ENCODE measurements around the gene RALGPS1.

Gene RALGPS1

GRCh38 chr9:127121628-127122175 is 207.1 kb downstream of the RALGPS1 start:
- Histone ChIP-seq H3K27me3 (peaks cover 0 to 56% (median 0%) of the 10 kb centered on the region in 11 experiments; a peak in 6 of 22 replicates), H3K4me2 (peak overlapping the region; percentile 81 to 100 (median 95); a peak in 21 of 22 replicates), H3K27ac (peak overlapping the region in 9 of 11 experiments; percentile 34 to 84 (median 73); a peak in 15 of 22 replicates), H3K4me3 (peak overlapping the region in 8 of 10 experiments; percentile 50 to 69 (median 65); a peak in 16 of 20 replicates), H3K9me3 (replicated peaks in 1 of 11) (no peaks in the 10 kb centered on the region), H3K36me3 (0 out of 22 replicates have a peak, but pooled peaks cover 0 to 10% (median 0%) of the 10 kb centered on the region in 11 experiments), H4K20me1 (peaks cover 0 to 26% (median 0%) of the 10 kb centered on the region in 11 experiments; a peak in 4 of 22 replicates), H3K4me1 (peaks cover 29 to 88% (median 86%) of the 10 kb centered on the region in 10 experiments), H3K9ac (peak overlapping the region in 9 of 11 experiments; percentile 54 to 87 (median 77); a peak in 18 of 22 replicates)
- no peak for TF ChIP-seq Cebpa-rat (IDR thresholded peaks at IDR 0.05)

DNA sequence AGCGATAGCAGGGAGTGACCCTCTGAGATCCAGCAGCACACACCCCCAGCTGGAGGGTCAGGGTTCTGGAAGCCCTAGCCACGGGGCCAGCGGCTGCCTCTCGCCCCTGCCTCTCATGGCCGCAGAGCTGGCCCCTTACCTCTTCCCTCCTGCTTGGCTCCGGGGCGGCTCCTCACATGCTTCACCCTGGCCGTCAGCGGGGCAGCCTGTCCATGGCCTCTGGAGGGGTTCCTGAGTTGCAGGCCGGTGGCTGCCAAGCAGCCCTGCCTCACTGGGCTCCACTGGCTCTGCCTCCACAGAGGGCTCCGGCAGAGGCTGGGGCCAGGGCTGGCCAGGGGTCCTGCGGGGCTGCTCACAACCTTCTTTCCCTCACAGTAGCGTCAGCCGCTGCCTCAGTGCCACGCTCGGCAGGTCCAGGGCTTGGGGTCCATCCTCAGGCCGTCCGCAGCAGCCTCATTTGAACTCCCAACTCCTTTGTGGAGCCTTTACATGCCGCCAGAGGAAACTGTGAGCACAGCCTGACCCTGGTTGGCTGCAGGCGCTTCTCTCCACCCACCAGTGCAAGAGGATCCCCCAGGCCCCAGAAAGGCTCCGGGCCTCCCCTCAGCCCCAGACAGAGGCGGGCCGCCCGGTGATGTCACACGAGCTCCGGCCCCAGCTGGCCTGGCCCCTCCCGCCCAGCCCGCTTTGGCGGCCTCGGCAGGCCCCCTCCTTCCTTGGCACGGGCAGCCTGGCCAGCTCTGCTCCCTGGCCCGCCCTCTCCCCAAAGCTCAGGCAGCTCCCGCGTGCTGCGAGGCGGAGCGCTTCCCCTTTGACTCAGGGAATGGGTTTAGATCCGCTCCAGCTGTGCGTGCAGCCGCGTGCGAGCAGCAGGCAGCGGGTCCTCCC is 207.8 kb downstream of the RALGPS1 start, which contains the start of gene ANGPTL2:
Gene ANGPTL2 (minus strand): TSS at position 460 of the 888 bp plus-strand sequence. CDS start 13,904 bp downstream, outside the sequence.
- TF ChIP-seq Cebpa-rat (IDR thresholded peaks at IDR 0.05), result no peak
- Histone ChIP-seq H3K27me3 (peaks cover 0 to 61% (median 0%) of the 10 kb centered on the region in 11 experiments; a peak in 6 of 22 replicates), H3K9me3 (replicated peaks in 1 of 11) (no peaks in the 10 kb centered on the region), H3K4me2 (peak within 1 kb of the TSS; percentile 81 to 100 (median 95)), H4K20me1 (peaks cover 0 to 26% (median 0%) of the 10 kb centered on the region in 11 experiments; a peak in 4 of 22 replicates), H3K4me3 (peak within 1 kb of the TSS in 9 of 10 experiments; percentile 12 to 69 (median 65); a peak in 17 of 20 replicates), H3K36me3 (0 out of 22 replicates have a peak, but pooled peaks cover 0 to 10% (median 0%) of the 10 kb centered on the region in 11 experiments), H3K9ac (peak within 1 kb of the TSS in 10 of 11 experiments; percentile 2 to 87 (median 76); a peak in 19 of 22 replicates), H3K4me1 (peaks cover 21 to 81% (median 79%) of the 10 kb centered on the region in 10 experiments), H3K27ac (peak within 1 kb of the TSS in 9 of 11 experiments; percentile 34 to 84 (median 73); a peak in 18 of 22 replicates)

GRCh38 chr9:127123064-127123890 is 208.7 kb downstream of the RALGPS1 start:
- Histone ChIP-seq H3K27ac (peak overlapping the region in 8 of 11 experiments; percentile 63 to 84 (median 73); a peak in 15 of 22 replicates), H3K4me2 (peak overlapping the region; percentile 81 to 100 (median 95)), H4K20me1 (peaks cover 0 to 26% (median 0%) of the 10 kb centered on the region in 11 experiments; a peak in 4 of 22 replicates), H3K4me1 (peaks cover 20 to 72% (median 71%) of the 10 kb centered on the region in 10 experiments), H3K9me3 (replicated peaks in 1 of 11) (no peaks in the 10 kb centered on the region), H3K27me3 (peaks cover 0 to 61% (median 0%) of the 10 kb centered on the region in 11 experiments; a peak in 6 of 22 replicates), H3K4me3 (peak overlapping the region in 8 of 10 experiments; percentile 12 to 69 (median 65); a peak in 10 of 20 replicates), H3K36me3 (0 out of 22 replicates have a peak, but pooled peaks cover 0 to 8% (median 0%) of the 10 kb centered on the region in 11 experiments), H3K9ac (peak overlapping the region in 9 of 11 experiments; percentile 54 to 87 (median 77); a peak in 15 of 22 replicates)
- TF ChIP-seq Cebpa-rat (IDR thresholded peaks at IDR 0.05), result no peak

- H3K4me3 ChIP-seq, result no peak overlapping the region
- peaks cover 0 to 61% (median 0%) of the 10 kb centered on the region in 11 experiments; a peak in 6 of 22 replicates for H3K27me3 ChIP-seq
Measured at GRCh38 chr9:127124111-127124531, 209.5 kb downstream of the RALGPS1 start.

GRCh38 chr9:127124792-127125191 is 210.2 kb downstream of the RALGPS1 start:
- no peak overlapping the region for H3K27ac ChIP-seq
- H3K4me2 ChIP-seq, result peak overlapping the region in 7 of 11 experiments; percentile 24 to 100 (median 98); a peak in 12 of 22 replicates
- H3K4me1 ChIP-seq, result peaks cover 20 to 65% (median 62%) of the 10 kb centered on the region in 10 experiments
- peaks cover 0 to 26% (median 0%) of the 10 kb centered on the region in 11 experiments; a peak in 4 of 22 replicates for H4K20me1 ChIP-seq
- no peak overlapping the region for H3K4me3 ChIP-seq
- no peak overlapping the region for H3K9ac ChIP-seq
- H3K27me3 ChIP-seq, result peaks cover 0 to 61% (median 0%) of the 10 kb centered on the region in 11 experiments; a peak in 6 of 22 replicates
- H3K36me3 ChIP-seq, result no peaks in the 10 kb centered on the region
- no peaks in the 10 kb centered on the region for H3K9me3 ChIP-seq (replicated peaks in 1 of 11)
- TF ChIP-seq Cebpa-rat (IDR thresholded peaks at IDR 0.05), result no peak

More at GRCh38 chr9:127124111-127124531, 209.5 kb downstream of the RALGPS1 start:
- H4K20me1 ChIP-seq, result peaks cover 0 to 26% (median 0%) of the 10 kb centered on the region in 11 experiments; a peak in 4 of 22 replicates
- no peak for TF ChIP-seq Cebpa-rat (IDR thresholded peaks at IDR 0.05)
- peaks cover 20 to 72% (median 65%) of the 10 kb centered on the region in 10 experiments for H3K4me1 ChIP-seq
- H3K27ac ChIP-seq, result peak overlapping the region in 2 of 11 experiments; percentile 7 to 13; a peak in 2 of 22 replicates
- peak overlapping the region in 8 of 11 experiments; percentile 39 to 100 (median 98); a peak in 14 of 22 replicates for H3K4me2 ChIP-seq
- 0 out of 22 replicates have a peak overlapping the region, but pooled peaks of 1 of the 11 experiments have one; percentile 7 for H3K9ac ChIP-seq
- H3K36me3 ChIP-seq, result no peaks in the 10 kb centered on the region
- no peaks in the 10 kb centered on the region for H3K9me3 ChIP-seq (replicated peaks in 1 of 11)

GRCh38 chr9:127126971-127127370 is 212.4 kb downstream of the RALGPS1 start:
- Histone ChIP-seq H3K4me3 (no peak overlapping the region), H3K36me3 (no peaks in the 10 kb centered on the region), H3K9ac (no peak overlapping the region), H3K4me1 (peaks cover 16 to 59% (median 54%) of the 10 kb centered on the region in 10 experiments), H3K27me3 (peaks cover 0 to 55% (median 0%) of the 10 kb centered on the region in 11 experiments; a peak in 6 of 22 replicates), H3K27ac (no peak overlapping the region), H4K20me1 (peaks cover 0 to 19% (median 0%) of the 10 kb centered on the region in 11 experiments; a peak in 2 of 22 replicates), H3K4me2 (no peak overlapping the region), H3K9me3 (replicated peaks in 1 of 11) (no peaks in the 10 kb centered on the region)
- TF ChIP-seq Cebpa-rat (IDR thresholded peaks at IDR 0.05), result no peak

GRCh38 chr9:127128341-127129072 is 213.9 kb downstream of the RALGPS1 start:
- Histone ChIP-seq H4K20me1 (peaks cover 0 to 8% (median 0%) of the 10 kb centered on the region in 11 experiments; a peak in 1 of 22 replicates), H3K4me2 (peak overlapping the region in 5 of 11 experiments; percentile 13 to 47 (median 15); a peak in 5 of 22 replicates)

More at GRCh38 chr9:127128341-127129072, 213.9 kb downstream of the RALGPS1 start:
- no peak overlapping the region for H3K4me3 ChIP-seq
- no peak for TF ChIP-seq Cebpa-rat (IDR thresholded peaks at IDR 0.05)
- no peak overlapping the region for H3K9ac ChIP-seq
- 0 out of 22 replicates have a peak overlapping the region, but pooled peaks of 1 of the 11 experiments have one; percentile 20 for H3K27ac ChIP-seq
- peaks cover 0 to 56% (median 0%) of the 10 kb centered on the region in 11 experiments; a peak in 5 of 22 replicates for H3K27me3 ChIP-seq
- H3K4me1 ChIP-seq, result peaks cover 8 to 59% (median 55%) of the 10 kb centered on the region in 10 experiments
- H3K36me3 ChIP-seq, result no peaks in the 10 kb centered on the region
- no peaks in the 10 kb centered on the region for H3K9me3 ChIP-seq (replicated peaks in 1 of 11)
